ENCODE data around the gene FMO4. TPM values are rescaled to one million over a fixed set of nuclear protein-coding genes. Genes with fewer than 3 reads are reported as not detected.

The FMO4 gene
- total and polyA plus RNA-seq, 9 of the 15 experiments (the other 6 are each of a cell fraction or from before 2014, with no cell fraction given): 0.25 to 1.1 (median 0.54) TPM; not detected in 2

- Histone ChIP-seq H3K36me3 (ENCODE audit: control insufficient read depth, insufficient read depth, low read length) (no peaks in the 10 kb centered on the region), H3K9me3 (replicated peaks; ENCODE audit: control insufficient read depth, insufficient read depth, low read depth, low read length) (no peaks in the 10 kb centered on the region), H3K4me1 (replicated peaks in 1 of 2; ENCODE audit: control insufficient read depth in 2 of 2, insufficient read depth in 2 of 2, low read length in 2 of 2) (no peaks in the 10 kb centered on the region), H3K9me1 (ENCODE audit: control insufficient read depth, insufficient read depth, low read length) (no peaks in the 10 kb centered on the region), H3K27ac (ENCODE audit: extremely low read depth, low read depth, low read length) (no peak overlapping the region), H3K4me2 (ENCODE audit: insufficient read depth, low read length) (no peak overlapping the region), H2AFZ (ENCODE audit: low read depth, low read length) (no peak overlapping the region), H3K27me3 (ENCODE audit: control insufficient read depth in 2 of 2, insufficient read depth in 2 of 2, low read length in 2 of 2) (no peaks in the 10 kb centered on the region), H3K79me2 (ENCODE audit: control insufficient read depth, insufficient read depth, low read length) (no peaks in the 10 kb centered on the region), H3K4me3 (no peak overlapping the region), H4K20me1 (replicated peaks; ENCODE audit: control insufficient read depth, insufficient read depth, low read length) (no peaks in the 10 kb centered on the region), H3K9ac (ENCODE audit: insufficient read depth in 1 of 2, low read depth in 2 of 2, low read length in 2 of 2) (no peak overlapping the region)
- in situ Hi-C loops (cut with MboI) (no loop called here), intact Hi-C loops (cut with micrococcal nuclease) (loop anchor here (5.0 kb wide), 1 partner anchor 65 kb away; the partner anchor contains the start of gene FMO1)
- WGBS (ENCODE audit: insufficient coverage, low coverage, missing lambda C conversion rate): 3% methylated on average over 8 of the region's 8 CpGs
- ATAC-seq (no peak), DNase-seq (ENCODE audit: extremely low read depth in 1 of 4, low spot score in 3 of 4) (no peak), FAIRE-seq (no peak)
- ChIA-PET CTCF (ENCODE audit: low intra/inter-chr PET ratio) (no interaction called here), POLR2A (no interaction called here)
- BruUV-seq (replicated peaks): no TSS peak
- TF ChIP-seq CEBPG (CRISPR knock-in tag; IDR thresholded peaks at IDR 0.05) (no peak), CEBPG (tag; conservative IDR thresholded peaks at IDR 0.05 in 1 of 2, IDR thresholded peaks at IDR 0.05 in 1 of 2) (peak in 1 of 2 experiments; percentile 91; a peak in 2 of 4 replicates), SOX6 (IDR thresholded peaks at IDR 0.05) (no peak), PHB2 (IDR thresholded peaks at IDR 0.05; ENCODE audit: low read depth) (no peak), MAFF (IDR thresholded peaks at IDR 0.05; ENCODE audit: low read length) (no peak), USF1 (CRISPR knock-in tag; IDR thresholded peaks at IDR 0.05) (no peak), ZNF263 (CRISPR knock-in tag; IDR thresholded peaks at IDR 0.05; ENCODE audit: borderline replicate concordance) (no peak), AFF4 (CRISPR knock-in tag; IDR thresholded peaks at IDR 0.05) (no peak), CEBPB (tag; IDR thresholded peaks at IDR 0.05) (peak; percentile 89)
- TF ChIP-seq, protein P1, sequence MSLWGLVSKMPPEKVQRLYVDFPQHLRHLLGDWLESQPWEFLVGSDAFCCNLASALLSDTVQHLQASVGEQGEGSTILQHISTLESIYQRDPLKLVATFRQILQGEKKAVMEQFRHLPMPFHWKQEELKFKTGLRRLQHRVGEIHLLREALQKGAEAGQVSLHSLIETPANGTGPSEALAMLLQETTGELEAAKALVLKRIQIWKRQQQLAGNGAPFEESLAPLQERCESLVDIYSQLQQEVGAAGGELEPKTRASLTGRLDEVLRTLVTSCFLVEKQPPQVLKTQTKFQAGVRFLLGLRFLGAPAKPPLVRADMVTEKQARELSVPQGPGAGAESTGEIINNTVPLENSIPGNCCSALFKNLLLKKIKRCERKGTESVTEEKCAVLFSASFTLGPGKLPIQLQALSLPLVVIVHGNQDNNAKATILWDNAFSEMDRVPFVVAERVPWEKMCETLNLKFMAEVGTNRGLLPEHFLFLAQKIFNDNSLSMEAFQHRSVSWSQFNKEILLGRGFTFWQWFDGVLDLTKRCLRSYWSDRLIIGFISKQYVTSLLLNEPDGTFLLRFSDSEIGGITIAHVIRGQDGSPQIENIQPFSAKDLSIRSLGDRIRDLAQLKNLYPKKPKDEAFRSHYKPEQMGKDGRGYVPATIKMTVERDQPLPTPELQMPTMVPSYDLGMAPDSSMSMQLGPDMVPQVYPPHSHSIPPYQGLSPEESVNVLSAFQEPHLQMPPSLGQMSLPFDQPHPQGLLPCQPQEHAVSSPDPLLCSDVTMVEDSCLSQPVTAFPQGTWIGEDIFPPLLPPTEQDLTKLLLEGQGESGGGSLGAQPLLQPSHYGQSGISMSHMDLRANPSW (CRISPR knock-in tag; IDR thresholded peaks at IDR 0.05): no peak
- TF ChIP-seq, protein P2, sequence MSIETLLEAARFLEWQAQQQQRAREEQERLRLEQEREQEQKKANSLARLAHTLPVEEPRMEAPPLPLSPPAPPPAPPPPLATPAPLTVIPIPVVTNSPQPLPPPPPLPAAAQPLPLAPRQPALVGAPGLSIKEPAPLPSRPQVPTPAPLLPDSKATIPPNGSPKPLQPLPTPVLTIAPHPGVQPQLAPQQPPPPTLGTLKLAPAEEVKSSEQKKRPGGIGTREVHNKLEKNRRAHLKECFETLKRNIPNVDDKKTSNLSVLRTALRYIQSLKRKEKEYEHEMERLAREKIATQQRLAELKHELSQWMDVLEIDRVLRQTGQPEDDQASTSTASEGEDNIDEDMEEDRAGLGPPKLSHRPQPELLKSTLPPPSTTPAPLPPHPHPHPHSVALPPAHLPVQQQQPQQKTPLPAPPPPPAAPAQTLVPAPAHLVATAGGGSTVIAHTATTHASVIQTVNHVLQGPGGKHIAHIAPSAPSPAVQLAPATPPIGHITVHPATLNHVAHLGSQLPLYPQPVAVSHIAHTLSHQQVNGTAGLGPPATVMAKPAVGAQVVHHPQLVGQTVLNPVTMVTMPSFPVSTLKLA (conservative IDR thresholded peaks at IDR 0.05): no peak
Observed at GRCh38 chr1:171311771-171312558, 2.0 kb upstream of the FMO4 start.
